AG08395 (cell line): Measurements from ENCODE around the gene MIGA1.
"Not testable (repeated sequence)": the region's sequence is repeated elsewhere in the genome, so short reads cannot be mapped to it uniquely, and the experiment has no call there.

Experiments used
- DNase-seq: peaks from one replicate; pipeline ENCODE4 v3.0.0; 2012; ENCODE audit warnings: mixed read lengths, low spot score

Gene MIGA1

GRCh38 chr1:77918918-77919317 lies 139.5 kb downstream of the MIGA1 start:
- not testable (repeated sequence) for DNase-seq

- DNase-seq = peak; percentile 40
Measured at GRCh38 chr1:77925518-77925917, 146.1 kb downstream of the MIGA1 start.

GRCh38 chr1:77925956-77926355 lies 146.5 kb downstream of the MIGA1 start:
- no peak for DNase-seq

DNA sequence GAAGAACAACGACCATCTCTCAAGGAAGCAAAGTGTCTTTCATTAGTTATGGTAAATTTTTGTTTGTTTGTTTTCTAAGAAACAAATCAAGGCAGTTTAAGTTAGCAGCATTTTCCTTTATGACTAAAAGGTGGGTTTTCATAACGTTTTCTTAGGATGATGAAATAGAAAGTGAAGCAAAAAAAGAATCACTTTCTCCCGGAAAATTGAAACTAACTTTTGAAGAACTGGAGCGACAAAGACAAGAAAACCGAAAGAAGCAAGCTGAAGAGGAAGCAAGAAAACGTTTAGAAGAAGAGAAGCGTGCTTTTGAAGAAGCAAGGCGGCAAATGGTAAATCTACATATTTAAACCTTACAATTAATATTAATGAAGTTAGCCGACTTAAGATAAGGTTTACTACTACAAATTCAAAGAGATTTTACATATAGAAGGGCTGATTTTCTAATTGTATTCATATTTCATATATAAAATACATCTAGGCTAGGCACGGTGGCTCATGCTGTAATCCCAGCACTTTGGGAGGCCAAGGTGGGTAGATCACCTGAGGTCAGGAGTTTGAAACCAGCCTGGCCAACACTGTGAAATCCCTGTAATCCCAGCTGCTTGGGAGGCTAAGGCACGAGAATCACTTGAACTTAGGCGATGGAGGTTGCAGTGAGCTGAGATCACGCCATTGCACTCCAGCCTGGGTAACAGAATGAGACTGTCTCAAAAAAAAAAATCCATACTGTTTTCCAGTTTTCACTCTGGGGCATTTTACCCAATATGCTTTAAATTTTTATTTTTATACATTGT lies 147.3 kb downstream of the MIGA1 start:
- DNase-seq = no peak

GRCh38 chr1:77927414-77927813 lies 148.0 kb downstream of the MIGA1 start:
- DNase-seq = no peak
